HG02885 (cell line): ENCODE data around the gene CSMD2.

ENCODE experiments used
- ATAC-seq: cut with Tn5 transposase; IDR thresholded peaks from one replicate; pipeline ENCODE4 v1.9.1; 2021; ENCODE audit warnings: mild to moderate bottlenecking; ENCODE audit not compliant: unreplicated experiment, poor library complexity

The CSMD2 gene

DNA sequence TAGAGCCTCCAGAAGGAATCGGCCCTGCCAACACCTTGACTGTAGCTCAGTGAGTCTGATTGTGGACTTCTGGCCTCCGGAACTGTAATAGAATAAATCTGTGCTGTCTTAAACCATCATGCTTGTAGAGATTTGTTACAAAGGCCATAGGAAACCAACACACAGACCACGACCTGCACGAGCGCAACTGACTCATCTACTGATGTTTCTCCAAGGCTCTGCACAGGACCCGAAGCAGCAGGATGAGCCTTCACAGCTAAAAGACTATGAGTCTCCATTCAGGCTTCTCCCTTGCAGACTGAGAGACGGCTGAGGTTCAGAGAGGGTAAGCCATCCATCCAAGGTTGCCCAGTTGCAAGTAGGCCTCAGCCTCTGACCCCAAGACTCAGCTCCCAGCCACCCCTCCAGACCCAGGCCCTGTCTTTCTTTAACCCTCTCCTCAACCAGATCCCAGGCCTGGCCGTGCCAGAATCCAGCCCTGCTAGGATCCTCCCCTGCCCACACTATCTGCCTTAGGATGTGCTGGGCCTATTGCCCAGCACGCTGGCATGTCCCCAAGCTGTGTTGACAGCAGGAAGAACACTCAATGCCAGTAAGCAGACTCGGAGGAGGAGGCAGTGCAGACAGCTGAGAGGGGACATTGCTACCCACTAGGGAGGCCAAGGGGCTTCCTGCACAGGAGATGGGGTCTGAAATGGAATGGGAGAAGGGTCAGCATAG is 192.2 kb downstream of the CSMD2 start:
- no peak for ATAC-seq

DNA sequence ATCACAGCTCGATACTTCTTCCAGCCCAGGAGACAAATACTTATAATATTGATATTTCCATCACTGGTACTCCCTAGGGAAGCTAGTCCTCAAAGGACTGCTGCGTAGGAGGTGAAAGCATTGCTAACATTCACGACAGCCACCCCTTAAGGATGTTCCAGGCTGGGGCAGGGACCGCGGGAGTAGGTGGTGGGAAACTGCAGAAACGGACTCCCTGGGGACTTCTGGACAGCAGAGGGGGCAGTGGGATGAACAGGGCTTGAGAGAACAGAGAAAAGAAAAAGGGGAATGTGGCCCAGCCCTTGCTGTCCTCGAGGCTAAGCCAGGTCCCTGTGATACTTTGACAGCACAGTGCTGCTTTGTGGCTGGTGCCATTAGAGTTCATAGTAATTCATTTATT is 193.1 kb downstream of the CSMD2 start:
- no peak for ATAC-seq

- no peak for ATAC-seq
Measured at GRCh38 chr1:33971018-33971710, 193.9 kb downstream of the CSMD2 start.

- ATAC-seq = no peak
Measured at GRCh38 chr1:33970148-33970825, 194.7 kb downstream of the CSMD2 start.

GRCh38 chr1:33966346-33967141 is 198.5 kb downstream of the CSMD2 start:
- ATAC-seq = no peak

DNA sequence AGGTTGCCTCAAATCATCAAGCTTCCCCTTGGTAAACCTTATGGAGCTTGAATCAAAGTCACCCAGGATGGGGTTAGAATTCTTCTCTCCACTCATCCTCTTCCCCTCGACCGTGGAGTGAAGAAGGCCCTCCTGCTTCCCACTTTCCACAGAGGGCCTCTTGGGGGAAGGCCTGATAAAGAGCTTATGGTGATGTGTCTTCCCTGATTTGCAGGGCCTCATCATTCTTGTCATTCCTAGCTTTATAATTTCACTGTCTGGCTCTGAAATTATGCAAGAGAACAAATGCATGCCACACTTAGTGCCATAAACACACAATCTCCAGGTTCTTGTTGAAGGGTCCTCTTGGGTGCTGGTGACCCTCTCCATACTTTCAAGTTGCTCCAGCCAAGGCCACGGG is 199.9 kb downstream of the CSMD2 start:
- ATAC-seq = no peak

DNA sequence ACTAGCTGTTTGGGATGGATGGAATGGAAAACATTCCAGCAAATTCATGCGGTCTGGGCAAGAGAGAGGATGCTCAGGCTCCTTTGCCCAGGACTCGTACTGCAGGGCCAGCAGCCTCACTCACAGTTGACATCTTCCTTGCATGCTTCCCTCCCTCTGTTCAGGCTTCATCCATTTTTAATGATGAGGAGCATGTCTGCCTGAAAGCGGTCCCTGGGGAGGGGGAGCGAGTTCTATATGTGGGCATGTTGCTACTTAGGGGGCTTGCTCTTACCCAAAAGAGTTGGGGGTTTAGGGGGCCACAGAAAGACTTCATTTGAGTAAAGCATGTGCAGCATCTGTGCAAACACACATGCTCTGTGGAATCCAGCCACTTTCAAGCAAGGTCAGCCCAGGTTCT is 203.0 kb downstream of the CSMD2 start:
- ATAC-seq = no peak

DNA sequence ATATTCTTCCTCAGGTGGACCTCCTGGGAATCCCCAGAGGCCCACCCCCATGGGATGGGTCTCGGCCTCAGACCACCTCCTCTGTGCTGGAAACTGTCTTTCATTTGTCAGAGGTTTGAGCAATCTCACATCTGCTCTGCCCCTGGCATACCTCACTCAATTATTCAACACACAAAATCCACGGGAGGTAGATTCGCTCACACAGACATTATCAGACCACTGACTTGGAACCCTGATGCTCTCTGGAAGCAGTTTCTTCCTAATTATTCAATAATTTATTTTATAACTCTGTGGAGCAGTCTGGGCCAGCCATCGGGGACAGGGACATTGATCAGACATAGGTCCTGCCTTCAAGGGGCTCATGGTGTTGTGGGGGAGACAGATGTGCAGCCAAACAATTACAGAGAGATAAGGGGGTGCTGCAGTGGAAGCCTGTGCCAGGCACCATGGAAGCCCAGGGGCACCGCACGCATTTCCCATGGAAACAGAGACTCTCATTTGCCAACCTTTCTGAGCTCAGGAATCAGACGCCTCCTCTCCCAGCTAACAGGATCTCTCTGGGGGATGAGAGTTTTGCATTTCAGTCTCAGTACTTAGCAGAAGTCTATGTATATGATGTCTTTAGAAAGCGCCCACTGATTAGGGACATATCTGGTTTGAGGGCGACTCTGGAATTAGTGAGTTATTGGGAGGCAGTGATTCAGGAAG is 204.7 kb downstream of the CSMD2 start:
- ATAC-seq = no peak

DNA sequence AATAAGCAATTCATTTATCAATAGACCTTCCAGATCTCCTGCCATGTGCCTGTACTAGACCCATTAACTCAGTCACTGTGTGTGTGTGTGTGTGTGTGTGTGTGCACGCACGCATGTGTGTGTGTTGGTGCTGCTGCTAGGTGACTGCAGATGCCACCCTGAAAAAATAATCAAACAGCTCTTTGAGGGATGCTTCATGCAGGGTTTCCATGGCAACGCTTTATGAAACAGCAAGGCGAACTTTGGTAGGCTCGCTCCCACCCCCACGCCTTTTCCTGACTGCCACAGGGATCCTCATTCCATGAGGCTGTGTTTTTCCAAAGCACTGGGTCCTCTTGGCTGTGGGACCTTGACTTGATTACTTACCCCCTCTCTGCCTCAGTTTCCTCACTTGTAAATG is 207.2 kb downstream of the CSMD2 start:
- ATAC-seq = no peak

GRCh38 chr1:33955096-33955495 is 209.9 kb downstream of the CSMD2 start:
- ATAC-seq = no peak

DNA sequence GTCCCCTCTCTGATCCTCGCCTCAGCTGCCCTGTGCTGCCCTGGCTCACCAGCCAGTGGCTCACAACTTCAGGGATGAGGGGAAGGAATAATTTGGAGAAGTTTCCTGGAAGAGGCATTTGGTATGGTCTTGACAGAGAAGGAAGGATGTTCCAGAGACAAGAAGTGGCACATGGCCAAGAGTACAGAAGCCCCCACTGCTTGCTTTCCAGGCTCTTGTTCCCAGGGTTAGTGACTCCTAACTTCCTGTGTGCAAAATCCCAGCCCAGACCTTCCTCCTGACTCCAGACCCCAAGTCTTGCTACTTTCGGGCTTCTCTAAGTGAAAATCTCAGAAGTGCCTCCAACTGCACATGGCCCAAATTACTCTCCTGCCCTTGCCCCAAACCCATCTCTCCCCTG is 215.5 kb downstream of the CSMD2 start:
- ATAC-seq = no peak

- ATAC-seq = no peak
Measured at GRCh38 chr1:33948291-33948690, 216.7 kb downstream of the CSMD2 start.

DNA sequence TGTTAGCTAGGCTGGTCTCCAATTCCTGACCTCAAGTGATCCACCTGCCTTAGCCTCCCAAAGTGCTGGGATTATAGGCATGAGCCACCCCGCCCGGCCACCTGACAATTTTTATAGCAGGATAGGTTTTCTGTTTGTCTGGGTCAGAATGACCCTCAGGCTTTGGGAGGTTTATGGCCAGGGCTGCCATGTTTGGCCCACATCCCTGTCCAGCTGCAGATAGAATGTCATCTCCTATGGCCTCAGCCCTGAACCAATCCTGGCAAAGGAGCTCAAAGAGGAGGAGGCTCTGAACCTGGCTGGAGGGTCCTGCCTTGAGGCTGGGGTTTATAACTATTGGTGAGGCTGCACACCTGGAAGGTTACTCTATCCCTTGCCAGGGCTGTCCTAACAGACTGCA is 218.2 kb downstream of the CSMD2 start:
- no peak for ATAC-seq

GRCh38 chr1:33944846-33945245 is 220.2 kb downstream of the CSMD2 start:
- ATAC-seq = no peak

GRCh38 chr1:33943978-33944377 is 221.1 kb downstream of the CSMD2 start:
- ATAC-seq = no peak

- no peak for ATAC-seq
Measured at GRCh38 chr1:33932871-33933270, 232.2 kb downstream of the CSMD2 start.

GRCh38 chr1:33931111-33931475 is 233.9 kb downstream of the CSMD2 start:
- no peak for ATAC-seq

GRCh38 chr1:33930346-33931110 is 234.5 kb downstream of the CSMD2 start:
- no peak for ATAC-seq

- no peak for ATAC-seq
Measured at GRCh38 chr1:33928251-33928650, 236.8 kb downstream of the CSMD2 start.
